HepG2 (cell line): ENCODE data around the gene SWSAP1. TPM values are rescaled to one million over a fixed set of nuclear protein-coding genes. Genes with fewer than 3 reads are reported as not detected.
"Not testable (repeated sequence)": the region's sequence is repeated elsewhere in the genome, so short reads cannot be mapped to it uniquely, and the experiment has no call there.

Experiments
- ATAC-seq: fragments of 200-7000 bp; cut with Tn5 transposase; 3 replicates; pipeline ENCODE4 v1.9.1; 2020; ENCODE audit warnings: mild to moderate bottlenecking, moderate library complexity
- BruUV-seq: library from RNA; stranded (reverse); fragments of 400-500 nt; replicated peaks from 2 replicates; lab custom pipeline; 2021; lab: Mats Ljungman, UMichigan
- CTCF ChIA-PET: fragments of 300-600 bp; formaldehyde crosslinking; extraction: SDS; loops from one replicate; lab custom pipeline; 2021; ENCODE audit warnings: low total read pairs, inconsistent platforms, low intra/inter-chr PET ratio; lab: Yijun Ruan, JAX
- POLR2A ChIA-PET: fragments of 350-600 bp; sonication (Branson Sonifier 250); formaldehyde crosslinking; loops from one replicate; lab custom pipeline; 2020; ENCODE audit warnings: antibody characterized with exemption, inconsistent platforms; lab: Yijun Ruan, JAX
- DNase-seq: peaks from one replicate; pipeline ENCODE4 v3.0.0-alpha.2; 2015; ENCODE audit warnings: low spot score
- FAIRE-seq: peaks from 3 replicates; lab custom pipeline; 2011; peaks lifted over from hg19 to GRCh38; lab: Jason Lieb, UNC
- H2AFZ ChIP-seq: one replicate; pipeline ENCODE4 v1.6.1; 2011; ENCODE audit warnings: low read length, inconsistent platforms
- H3K27ac ChIP-seq: fragments of 300-600 bp; 3 replicates; pipeline ENCODE4 v1.8.0; 2011; ENCODE audit warnings: mixed run types, mild to moderate bottlenecking, mixed read lengths, low read length, inconsistent platforms; ENCODE audit not compliant: insufficient read depth; ENCODE audit errors: extremely low read length
- H3K27me3 ChIP-seq, 2 experiments: fragments of 200-600 bp in 1 of 2; 2 replicates in 1 of 2; 3 replicates in 1 of 2; pipeline versions ENCODE4 v1.6.0 to v1.8.0; 2011; ENCODE audit warnings: low read length in 2 of 2, mild to moderate bottlenecking in 2 of 2, moderate library complexity in 2 of 2, inconsistent platforms in 1 of 2; ENCODE audit not compliant: insufficient read depth in 2 of 2, control insufficient read depth in 1 of 2
- H3K36me3 ChIP-seq, 2 experiments: fragments of 200-600 bp in 1 of 2; replicated peaks in 1 of 2; 2 replicates in 1 of 2; 3 replicates in 1 of 2; pipeline versions ENCODE4 v1.5.1 to v1.8.0; 2011; ENCODE audit warnings: low read length in 2 of 2, inconsistent platforms in 1 of 2; ENCODE audit not compliant: insufficient read depth in 2 of 2, control insufficient read depth in 1 of 2
- H3K4me1 ChIP-seq: 2 replicates; pipeline ENCODE4 v1.5.1; 2012; ENCODE audit warnings: low read length, inconsistent platforms; ENCODE audit not compliant: insufficient read depth
- H3K4me2 ChIP-seq: 2 replicates; pipeline ENCODE4 v1.6.0; 2011; ENCODE audit warnings: low read depth, low read length, inconsistent platforms
- H3K4me3 ChIP-seq, 3 experiments: fragments of 200-600 bp in 1 of 3; sonication (generic), shearing (Covaris generic) in 1 of 3; replicated peaks in 1 of 3; 2 replicates each; pipeline ENCODE4 v1.5.1; 2011 to 2016; ENCODE audit warnings: low read length in 3 of 3, inconsistent platforms in 2 of 3, low read depth in 2 of 3, mild to moderate bottlenecking in 2 of 3, control low read depth in 1 of 3, mixed read lengths in 1 of 3; ENCODE audit not compliant: insufficient read depth in 1 of 3
- H3K79me2 ChIP-seq: one replicate; pipeline ENCODE4 v1.6.1; 2011; ENCODE audit warnings: low read length, inconsistent platforms; ENCODE audit not compliant: insufficient read depth
- H3K9ac ChIP-seq: 2 replicates; pipeline ENCODE4 v1.6.0; 2011; ENCODE audit warnings: mild to moderate bottlenecking, low read depth, low read length, inconsistent platforms; ENCODE audit not compliant: insufficient read depth
- H3K9me3 ChIP-seq: 2 replicates; pipeline ENCODE4 v1.5.1; 2012; ENCODE audit warnings: mild to moderate bottlenecking, low read length
- H4K20me1 ChIP-seq: 2 replicates; pipeline ENCODE4 v1.6.0; 2011; ENCODE audit warnings: inconsistent platforms, mild to moderate bottlenecking, low read length, moderate library complexity; ENCODE audit not compliant: insufficient read depth
- MIER2 ChIP-seq: IDR thresholded peaks from 2 replicates; pipeline ENCODE4 v1.6.1; 2016; ENCODE audit warnings: missing biosample characterization, missing genetic modification reagents
- REST ChIP-seq, 2 experiments: IDR thresholded peaks; 2 replicates each; pipeline ENCODE4 v1.6.1; 2011 to 2012; ENCODE audit warnings: low read length in 2 of 2, borderline replicate concordance in 1 of 2, low read depth in 1 of 2, mild to moderate bottlenecking in 1 of 2, moderate library complexity in 1 of 2
- ZFP90 ChIP-seq: sonication (generic); formaldehyde crosslinking; IDR thresholded peaks from 2 replicates; pipeline ENCODE4 v1.8.0; 2022; ENCODE audit warnings: missing genetic modification reagents, mild to moderate bottlenecking, inconsistent platforms, borderline replicate concordance
- ZNF121 ChIP-seq: sonication (generic); formaldehyde crosslinking; IDR thresholded peaks from 2 replicates; pipeline ENCODE4 v1.5.0; 2020; ENCODE audit warnings: mild to moderate bottlenecking, missing genetic modification reagents
- ZNF431 ChIP-seq: sonication (generic); formaldehyde crosslinking; IDR thresholded peaks from 2 replicates; pipeline ENCODE4 v1.9.0; 2022; ENCODE audit warnings: missing genetic modification reagents, low read depth, mild to moderate bottlenecking, borderline replicate concordance
- WGBS: methylation state at CpG from one replicate; pipeline ENCODE4 v1.1.6; 2017; ENCODE audit warnings: low lambda C conversion rate; 5-methylcytosine and 5-hydroxymethylcytosine counted together
- in situ Hi-C: cut with HindIII; loops from 2 replicates; pipeline ENCODE4 v1.10.0; 2017; ENCODE audit warnings: low pct_unique_long_range_greater_than_20kb; ENCODE audit not compliant: extremely low pct_ligation_motif_present
- intact Hi-C: fragments of 100-400 bp; cut with micrococcal nuclease; formaldehyde crosslinking; loops from one replicate; pipeline ENCODE4 v1.10.0; 2022; ENCODE audit not compliant: unreplicated experiment
- polyA plus RNA-seq, 8 experiments: library from polyadenylated mRNA; depleted of rRNA in 3 of 8; stranded (reverse) in 7 of 8; unstranded in 1 of 8; fragments of >200 nt; fragmentation: Illumina TruSeq in 4 of 8; extraction: Trizol in 4 of 8; gene quantifications; 2 replicates each; pipeline versions ENCODE4 v1.2.1 to v1.2.3, GENCODE V29; 2011 to 2016; ENCODE audit warnings: low read depth in 4 of 8, missing spikeins in 1 of 8, mixed read lengths in 1 of 8; ENCODE audit not compliant: insufficient read depth in 1 of 8
- total RNA-seq, 5 experiments: library from RNA; depleted of rRNA; stranded (reverse); fragments of >200 nt; fragmentation: Illumina TruSeq; extraction: Trizol; gene quantifications; 2 replicates each; pipeline ENCODE4 v1.2.3, GENCODE V29; 2016; ENCODE audit warnings: low read depth in 1 of 5

Gene SWSAP1
- total and polyA plus RNA-seq, 2 of the 13 experiments (the other 11 are each of a cell fraction or from before 2014, with no cell fraction given): 2.7 to 3.3 TPM

GRCh38 chr19:11349171-11349570 lies 25.3 kb upstream of the SWSAP1 start:
- Histone ChIP-seq H3K36me3 (no peaks in the 10 kb centered on the region), H3K27ac (no peak overlapping the region), H3K4me1 (peaks cover 27% of the 10 kb centered on the region), H3K9me3 (no peaks in the 10 kb centered on the region), H3K4me3 (no peak overlapping the region), H3K9ac (no peak overlapping the region), H3K27me3 (no peaks in the 10 kb centered on the region), H3K4me2 (no peak overlapping the region), H2AFZ (no peak overlapping the region), H3K79me2 (no peaks in the 10 kb centered on the region), H4K20me1 (no peaks in the 10 kb centered on the region)
- POLR2A ChIA-PET: no interaction called here
- ATAC-seq: no peak
- CTCF ChIA-PET: no interaction called here
- TF ChIP-seq ZFP90 (peak; percentile 100), REST (IDR thresholded peaks at IDR 0.05; ENCODE audit: borderline replicate concordance in 1 of 2, low read depth in 1 of 2, low read length in 2 of 2) (peak; percentile 22 to 86), MIER2 (peak; percentile 75), ZNF431 (no peak)
- 39% methylated on average over 4 of the region's 4 CpGs for WGBS
- intact Hi-C loops (no loop called here), in situ Hi-C loops (no loop called here)
- FAIRE-seq: no peak
- BruUV-seq: no TSS peak
- no peak for DNase-seq

- BruUV-seq, FAIRE-seq, in situ Hi-C loops: not testable (repeated sequence)
These were observed 20.4 kb upstream of the SWSAP1 start for GRCh38 chr19:11354102-11354501.

More at GRCh38 chr19:11354102-11354501, 20.4 kb upstream of the SWSAP1 start:
- 64% methylated on average over 4 of the region's 4 CpGs for WGBS
- H3K27ac ChIP-seq, H2AFZ ChIP-seq, CTCF ChIA-PET, ATAC-seq, H4K20me1 ChIP-seq, H3K4me2 ChIP-seq, intact Hi-C loops, H3K79me2 ChIP-seq, H3K4me3 ChIP-seq, H3K27me3 ChIP-seq, H3K4me1 ChIP-seq, H3K36me3 ChIP-seq, H3K9me3 ChIP-seq, H3K9ac ChIP-seq, DNase-seq: not testable (repeated sequence)
- TF ChIP-seq ZNF121: peak; percentile 83; the same call in 1 of the 2 replicates
- POLR2A ChIA-PET: interaction anchor here (0.6 kb wide), 1 partner anchor 31 kb away, joined by 3 read pairs; no protein-coding TSS in a partner anchor
